ENCODE measurements around the gene PRPF4.

Gene PRPF4

GRCh38 chr9:113310538-113310937 lies 35.1 kb downstream of the PRPF4 start:
- H2BK15ac ChIP-seq (ENCODE audit: low read length) = no peak overlapping the region
- H3K79me1 ChIP-seq (ENCODE audit: low read depth, low read length) = no peaks in the 10 kb centered on the region
- WGBS, 2 donors (ENCODE audit: extremely low coverage in 2 of 2, insufficient read length in 2 of 2, insufficient replicate concordance in 1 of 2) = no CpG with 5 or more reads among the region's 3 CpGs

GRCh38 chr9:113311961-113312360 lies 36.5 kb downstream of the PRPF4 start:
- no peaks in the 10 kb centered on the region for H3K36me3 ChIP-seq (replicated peaks in 1 of 2; ENCODE audit: control insufficient read depth in 2 of 2, insufficient read depth in 2 of 2, low read length in 2 of 2)
- no peak overlapping the region for H3K23ac ChIP-seq (ENCODE audit: low read depth, low read length, poor library complexity)
- no peak overlapping the region for H2AFZ ChIP-seq (ENCODE audit: low read length)
- DNase-seq (ENCODE audit: low spot score) = no peak
- peaks cover 2 to 13% of the 10 kb centered on the region in 2 donors for H3K4me1 ChIP-seq (ENCODE audit: control insufficient read depth in 2 of 2, insufficient read depth in 1 of 2, low read depth in 1 of 2, low read length in 2 of 2)
- H3K9me3 ChIP-seq (replicated peaks in 1 of 2; ENCODE audit: control insufficient read depth in 2 of 2, insufficient read depth in 1 of 2, low read depth in 1 of 2, low read length in 2 of 2) = no peaks in the 10 kb centered on the region
- H2BK15ac ChIP-seq (ENCODE audit: low read length) = no peak overlapping the region
- H2BK5ac ChIP-seq (ENCODE audit: low read length) = no peak overlapping the region
- H2BK120ac ChIP-seq (ENCODE audit: low read depth, low read length) = no peak overlapping the region
- no peak overlapping the region for H3K9ac ChIP-seq (ENCODE audit: low read depth, low read length, poor library complexity)
- no peak overlapping the region for H2AK5ac ChIP-seq (ENCODE audit: low read depth, low read length)
- WGBS, 2 donors (ENCODE audit: extremely low coverage in 2 of 2, insufficient read length in 2 of 2, insufficient replicate concordance in 1 of 2) = no CpG with 5 or more reads among the region's 3 CpGs
- no peak overlapping the region for H3K14ac ChIP-seq (ENCODE audit: low read length)
- no peak overlapping the region for H3K18ac ChIP-seq (ENCODE audit: low read length)
- H3K4me3 ChIP-seq (ENCODE audit: low read length in 2 of 2) = no peak overlapping the region
- H3K4me2 ChIP-seq (ENCODE audit: insufficient read depth, low read length, poor library complexity, severe bottlenecking) = no peak overlapping the region
- no peak overlapping the region for H4K8ac ChIP-seq (ENCODE audit: low read depth, low read length)
- no peaks in the 10 kb centered on the region for H3K79me1 ChIP-seq (ENCODE audit: low read depth, low read length)
- H2BK12ac ChIP-seq (ENCODE audit: low read length) = no peak overlapping the region
- peaks cover 0 to 2% (median 0%) of the 10 kb centered on the region in 3 experiments for H3K27me3 ChIP-seq (ENCODE audit: control insufficient read depth in 3 of 3, insufficient read depth in 3 of 3, low read depth in 1 of 3, low read length in 3 of 3)
- no peak overlapping the region for H4K91ac ChIP-seq (ENCODE audit: low read depth, low read length, poor library complexity)
- H3K4ac ChIP-seq (ENCODE audit: low read length) = no peak overlapping the region
- H3K27ac ChIP-seq (replicated peaks; ENCODE audit: low read length) = no peak overlapping the region

More at GRCh38 chr9:113310538-113310937, 35.1 kb downstream of the PRPF4 start:
- no peak overlapping the region for H3K18ac ChIP-seq (ENCODE audit: low read length)
- H3K4ac ChIP-seq (ENCODE audit: low read length) = no peak overlapping the region
- no peak overlapping the region for H2BK120ac ChIP-seq (ENCODE audit: low read depth, low read length)
- H3K23ac ChIP-seq (ENCODE audit: low read depth, low read length, poor library complexity) = no peak overlapping the region
- no peak for DNase-seq (ENCODE audit: low spot score)
- no peaks in the 10 kb centered on the region for H3K9me3 ChIP-seq (replicated peaks in 1 of 2; ENCODE audit: control insufficient read depth in 2 of 2, insufficient read depth in 1 of 2, low read depth in 1 of 2, low read length in 2 of 2)
- no peak overlapping the region for H2BK12ac ChIP-seq (ENCODE audit: low read length)
- no peak overlapping the region for H2AK5ac ChIP-seq (ENCODE audit: low read depth, low read length)
- peak overlapping the region in 1 of 2 donors; percentile 25 for H3K4me3 ChIP-seq (ENCODE audit: low read length in 2 of 2)
- no peak overlapping the region for H3K9ac ChIP-seq (ENCODE audit: low read depth, low read length, poor library complexity)
- H3K27me3 ChIP-seq (ENCODE audit: control insufficient read depth in 3 of 3, insufficient read depth in 3 of 3, low read depth in 1 of 3, low read length in 3 of 3) = peaks cover 0 to 2% (median 0%) of the 10 kb centered on the region in 3 experiments
- H2BK5ac ChIP-seq (ENCODE audit: low read length) = no peak overlapping the region
- H3K14ac ChIP-seq (ENCODE audit: low read length) = no peak overlapping the region
- no peak overlapping the region for H4K8ac ChIP-seq (ENCODE audit: low read depth, low read length)
- H4K91ac ChIP-seq (ENCODE audit: low read depth, low read length, poor library complexity) = no peak overlapping the region
- no peak overlapping the region for H3K27ac ChIP-seq (replicated peaks; ENCODE audit: low read length)
- peaks cover 0 to 8% of the 10 kb centered on the region in 2 donors for H3K4me1 ChIP-seq (ENCODE audit: control insufficient read depth in 2 of 2, insufficient read depth in 1 of 2, low read depth in 1 of 2, low read length in 2 of 2)
- H3K4me2 ChIP-seq (ENCODE audit: insufficient read depth, low read length, poor library complexity, severe bottlenecking) = no peak overlapping the region
- H2AFZ ChIP-seq (ENCODE audit: low read length) = no peak overlapping the region
- no peaks in the 10 kb centered on the region for H3K36me3 ChIP-seq (replicated peaks in 1 of 2; ENCODE audit: control insufficient read depth in 2 of 2, insufficient read depth in 2 of 2, low read length in 2 of 2)

GRCh38 chr9:113313261-113313660 lies 37.8 kb downstream of the PRPF4 start:
- Histone ChIP-seq H3K23ac (ENCODE audit: low read depth, low read length, poor library complexity) (no peak overlapping the region), H3K27ac (replicated peaks; ENCODE audit: low read length) (no peak overlapping the region), H3K18ac (ENCODE audit: low read length) (no peak overlapping the region), H4K8ac (ENCODE audit: low read depth, low read length) (no peak overlapping the region), H2BK15ac (ENCODE audit: low read length) (no peak overlapping the region), H2AK5ac (ENCODE audit: low read depth, low read length) (no peak overlapping the region), H2BK5ac (ENCODE audit: low read length) (no peak overlapping the region), H3K27me3 (ENCODE audit: control insufficient read depth in 3 of 3, insufficient read depth in 3 of 3, low read depth in 1 of 3, low read length in 3 of 3) (peaks cover 0 to 2% (median 0%) of the 10 kb centered on the region in 3 experiments), H3K4me2 (ENCODE audit: insufficient read depth, low read length, poor library complexity, severe bottlenecking) (no peak overlapping the region), H2BK12ac (ENCODE audit: low read length) (no peak overlapping the region), H3K9ac (ENCODE audit: low read depth, low read length, poor library complexity) (no peak overlapping the region), H3K14ac (ENCODE audit: low read length) (no peak overlapping the region), H3K4ac (ENCODE audit: low read length) (no peak overlapping the region), H3K36me3 (replicated peaks in 1 of 2; ENCODE audit: control insufficient read depth in 2 of 2, insufficient read depth in 2 of 2, low read length in 2 of 2) (no peaks in the 10 kb centered on the region), H3K4me3 (ENCODE audit: low read length in 2 of 2) (no peak overlapping the region), H2BK120ac (ENCODE audit: low read depth, low read length) (no peak overlapping the region), H2AFZ (ENCODE audit: low read length) (no peak overlapping the region), H3K4me1 (ENCODE audit: control insufficient read depth in 2 of 2, insufficient read depth in 1 of 2, low read depth in 1 of 2, low read length in 2 of 2) (peaks cover 2 to 9% of the 10 kb centered on the region in 2 donors), H3K9me3 (replicated peaks in 1 of 2; ENCODE audit: control insufficient read depth in 2 of 2, insufficient read depth in 1 of 2, low read depth in 1 of 2, low read length in 2 of 2) (no peaks in the 10 kb centered on the region), H4K91ac (ENCODE audit: low read depth, low read length, poor library complexity) (no peak overlapping the region), H3K79me1 (ENCODE audit: low read depth, low read length) (no peaks in the 10 kb centered on the region)
- DNase-seq (ENCODE audit: low spot score) = no peak
- WGBS, 2 donors (ENCODE audit: extremely low coverage in 2 of 2, insufficient read length in 2 of 2, insufficient replicate concordance in 1 of 2) = no CpG with 5 or more reads among the region's 5 CpGs

GRCh38 chr9:113315231-113315630 lies 39.8 kb downstream of the PRPF4 start:
- Histone ChIP-seq H3K27ac (replicated peaks; ENCODE audit: low read length) (no peak overlapping the region), H2BK5ac (ENCODE audit: low read length) (no peak overlapping the region)

More at GRCh38 chr9:113315231-113315630, 39.8 kb downstream of the PRPF4 start:
- Histone ChIP-seq H2BK15ac (ENCODE audit: low read length) (no peak overlapping the region), H2AFZ (ENCODE audit: low read length) (no peak overlapping the region), H3K4me1 (ENCODE audit: control insufficient read depth in 2 of 2, insufficient read depth in 1 of 2, low read depth in 1 of 2, low read length in 2 of 2) (peaks cover 2 to 9% of the 10 kb centered on the region in 2 donors), H3K14ac (ENCODE audit: low read length) (no peak overlapping the region), H3K9me3 (replicated peaks in 1 of 2; ENCODE audit: control insufficient read depth in 2 of 2, insufficient read depth in 1 of 2, low read depth in 1 of 2, low read length in 2 of 2) (no peaks in the 10 kb centered on the region), H3K36me3 (replicated peaks in 1 of 2; ENCODE audit: control insufficient read depth in 2 of 2, insufficient read depth in 2 of 2, low read length in 2 of 2) (no peaks in the 10 kb centered on the region), H3K27me3 (ENCODE audit: control insufficient read depth in 3 of 3, insufficient read depth in 3 of 3, low read depth in 1 of 3, low read length in 3 of 3) (peaks cover 0 to 2% (median 0%) of the 10 kb centered on the region in 3 experiments), H3K18ac (ENCODE audit: low read length) (no peak overlapping the region), H3K9ac (ENCODE audit: low read depth, low read length, poor library complexity) (no peak overlapping the region), H3K4me3 (ENCODE audit: low read length in 2 of 2) (no peak overlapping the region), H4K8ac (ENCODE audit: low read depth, low read length) (no peak overlapping the region), H3K23ac (ENCODE audit: low read depth, low read length, poor library complexity) (no peak overlapping the region), H3K79me1 (ENCODE audit: low read depth, low read length) (no peaks in the 10 kb centered on the region), H2AK5ac (ENCODE audit: low read depth, low read length) (no peak overlapping the region), H3K4ac (ENCODE audit: low read length) (no peak overlapping the region), H2BK12ac (ENCODE audit: low read length) (no peak overlapping the region), H4K91ac (ENCODE audit: low read depth, low read length, poor library complexity) (no peak overlapping the region), H2BK120ac (ENCODE audit: low read depth, low read length) (no peak overlapping the region), H3K4me2 (ENCODE audit: insufficient read depth, low read length, poor library complexity, severe bottlenecking) (no peak overlapping the region)
- DNase-seq (ENCODE audit: low spot score) = no peak
